HFFc6 (cell line): ENCODE measurements around the gene TSPAN11. TPM values are rescaled to one million over a fixed set of nuclear protein-coding genes. Genes with fewer than 3 reads are reported as not detected.

ENCODE experiments used
- DNase-seq: peaks from one replicate; pipeline ENCODE4 v3.0.0-alpha.2; 2018
- H3K27ac Mint-ChIP-seq: 2 replicates; pipeline ENCODE4 v1.8.0; 2020; ENCODE audit warnings: mild to moderate bottlenecking, mixed read lengths
- H3K27me3 Mint-ChIP-seq: 2 replicates; pipeline ENCODE4 v1.8.0; 2021; ENCODE audit warnings: mild to moderate bottlenecking, moderate library complexity, mixed read lengths; ENCODE audit not compliant: insufficient read depth
- H3K36me3 Mint-ChIP-seq: 2 replicates; pipeline ENCODE4 v1.8.0; 2021; ENCODE audit warnings: low read depth, mixed read lengths
- H3K4me1 Mint-ChIP-seq: 2 replicates; pipeline ENCODE4 v1.8.0; 2020; ENCODE audit warnings: low read depth, mixed read lengths
- H3K4me3 Mint-ChIP-seq: 2 replicates; pipeline ENCODE4 v1.8.0; 2020; ENCODE audit warnings: mild to moderate bottlenecking, moderate library complexity, mixed read lengths
- H3K9me3 Mint-ChIP-seq: 2 replicates; pipeline ENCODE4 v1.8.0; 2020; ENCODE audit warnings: mild to moderate bottlenecking, mixed read lengths
- CTCF ChIP-seq: fragments of 200-600 bp; sonication (generic); IDR thresholded peaks from 2 replicates; pipeline ENCODE4 v1.5.0; 2021; ENCODE audit warnings: antibody characterized with exemption, mild to moderate bottlenecking
- total RNA-seq, 6 experiments: library from RNA; stranded (reverse); fragmentation: NEBNext Ultra II Directional; extraction: Animal tissue kit (Norgen Biotek cat#: 25700); gene quantifications; 2 replicates in 1 of 6; 3 replicates in 5 of 6; pipeline ENCODE4 v1.2.3, GENCODE V29; 2021

TSPAN11 gene
- total RNA-seq, 6 experiments from 2014 or later = 0.17 to 0.18 TPM; not detected in 4

GRCh38 chr12:30945443-30946164 lies 19.1 kb downstream of the TSPAN11 start:
- Mint-ChIP-seq H3K36me3 (no peaks in the 10 kb centered on the region), H3K4me3 (no peak overlapping the region)

GRCh38 chr12:30952015-30952414 lies 25.5 kb downstream of the TSPAN11 start:
- no peaks in the 10 kb centered on the region for H3K36me3 Mint-ChIP-seq
- no peaks in the 10 kb centered on the region for H3K4me1 Mint-ChIP-seq
- H3K27me3 Mint-ChIP-seq = peaks cover 9% of the 10 kb centered on the region
- no peaks in the 10 kb centered on the region for H3K9me3 Mint-ChIP-seq
- H3K4me3 Mint-ChIP-seq = no peak overlapping the region
- no peak overlapping the region for H3K27ac Mint-ChIP-seq
- DNase-seq = no peak
- no peak for TF ChIP-seq CTCF

More at GRCh38 chr12:30945443-30946164, 19.1 kb downstream of the TSPAN11 start:
- Mint-ChIP-seq H3K4me1 (no peaks in the 10 kb centered on the region), H3K27ac (no peak overlapping the region), H3K27me3 (peaks cover 15% of the 10 kb centered on the region), H3K9me3 (no peaks in the 10 kb centered on the region)
- TF ChIP-seq CTCF = no peak
- no peak for DNase-seq

GRCh38 chr12:30953257-30953656 lies 26.7 kb downstream of the TSPAN11 start:
- Mint-ChIP-seq H3K9me3 (no peaks in the 10 kb centered on the region), H3K4me3 (no peak overlapping the region), H3K27me3 (peaks cover 12% of the 10 kb centered on the region), H3K27ac (no peak overlapping the region), H3K4me1 (no peaks in the 10 kb centered on the region), H3K36me3 (no peaks in the 10 kb centered on the region)
- no peak for TF ChIP-seq CTCF
- no peak for DNase-seq

GRCh38 chr12:30953951-30954751 lies 27.6 kb downstream of the TSPAN11 start:
- Mint-ChIP-seq H3K4me1 (no peaks in the 10 kb centered on the region), H3K9me3 (no peaks in the 10 kb centered on the region), H3K36me3 (no peaks in the 10 kb centered on the region), H3K27ac (no peak overlapping the region), H3K27me3 (peaks cover 11% of the 10 kb centered on the region), H3K4me3 (no peak overlapping the region)
- DNase-seq = no peak
- TF ChIP-seq CTCF = no peak

- no peak for DNase-seq
- Mint-ChIP-seq H3K4me3 (no peak overlapping the region), H3K36me3 (no peaks in the 10 kb centered on the region), H3K4me1 (no peaks in the 10 kb centered on the region), H3K27ac (no peak overlapping the region), H3K9me3 (no peaks in the 10 kb centered on the region), H3K27me3 (peaks cover 12% of the 10 kb centered on the region)
- no peak for TF ChIP-seq CTCF
Observed at GRCh38 chr12:30955214-30955613, 28.7 kb downstream of the TSPAN11 start.
